ENCODE results near the gene LSAMP.

Gene LSAMP

DNA sequence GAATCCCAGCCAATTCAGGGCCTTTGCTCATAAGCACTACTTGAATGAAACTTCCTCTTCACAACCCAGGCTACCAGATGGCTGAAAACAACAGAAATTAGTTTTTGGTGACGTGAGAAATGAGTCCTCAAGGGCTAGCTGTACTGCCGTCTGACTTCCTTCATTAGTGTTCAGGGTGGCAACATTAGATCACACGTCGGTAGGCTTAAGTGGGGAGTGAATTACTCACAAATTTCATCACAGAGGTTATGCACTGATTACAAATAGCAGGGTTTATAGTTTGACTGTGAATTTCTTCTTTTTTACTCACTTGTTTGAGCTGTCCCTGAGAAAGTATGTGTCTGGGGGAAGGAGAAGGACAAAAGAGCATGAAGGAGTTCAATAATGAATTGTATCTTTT is 424.8 kb downstream of the LSAMP start:
- TF ChIP-seq, protein P1, sequence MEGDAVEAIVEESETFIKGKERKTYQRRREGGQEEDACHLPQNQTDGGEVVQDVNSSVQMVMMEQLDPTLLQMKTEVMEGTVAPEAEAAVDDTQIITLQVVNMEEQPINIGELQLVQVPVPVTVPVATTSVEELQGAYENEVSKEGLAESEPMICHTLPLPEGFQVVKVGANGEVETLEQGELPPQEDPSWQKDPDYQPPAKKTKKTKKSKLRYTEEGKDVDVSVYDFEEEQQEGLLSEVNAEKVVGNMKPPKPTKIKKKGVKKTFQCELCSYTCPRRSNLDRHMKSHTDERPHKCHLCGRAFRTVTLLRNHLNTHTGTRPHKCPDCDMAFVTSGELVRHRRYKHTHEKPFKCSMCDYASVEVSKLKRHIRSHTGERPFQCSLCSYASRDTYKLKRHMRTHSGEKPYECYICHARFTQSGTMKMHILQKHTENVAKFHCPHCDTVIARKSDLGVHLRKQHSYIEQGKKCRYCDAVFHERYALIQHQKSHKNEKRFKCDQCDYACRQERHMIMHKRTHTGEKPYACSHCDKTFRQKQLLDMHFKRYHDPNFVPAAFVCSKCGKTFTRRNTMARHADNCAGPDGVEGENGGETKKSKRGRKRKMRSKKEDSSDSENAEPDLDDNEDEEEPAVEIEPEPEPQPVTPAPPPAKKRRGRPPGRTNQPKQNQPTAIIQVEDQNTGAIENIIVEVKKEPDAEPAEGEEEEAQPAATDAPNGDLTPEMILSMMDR (IDR thresholded peaks at IDR 0.05; ENCODE audit: insufficient read depth, low read depth, low read length, missing control alignments) = no peak
- DNase-seq (ENCODE audit: low read depth) = peak; percentile 38
- no peak overlapping the region for H3K4me3 ChIP-seq (ENCODE audit: low read depth, low read length)

DNA sequence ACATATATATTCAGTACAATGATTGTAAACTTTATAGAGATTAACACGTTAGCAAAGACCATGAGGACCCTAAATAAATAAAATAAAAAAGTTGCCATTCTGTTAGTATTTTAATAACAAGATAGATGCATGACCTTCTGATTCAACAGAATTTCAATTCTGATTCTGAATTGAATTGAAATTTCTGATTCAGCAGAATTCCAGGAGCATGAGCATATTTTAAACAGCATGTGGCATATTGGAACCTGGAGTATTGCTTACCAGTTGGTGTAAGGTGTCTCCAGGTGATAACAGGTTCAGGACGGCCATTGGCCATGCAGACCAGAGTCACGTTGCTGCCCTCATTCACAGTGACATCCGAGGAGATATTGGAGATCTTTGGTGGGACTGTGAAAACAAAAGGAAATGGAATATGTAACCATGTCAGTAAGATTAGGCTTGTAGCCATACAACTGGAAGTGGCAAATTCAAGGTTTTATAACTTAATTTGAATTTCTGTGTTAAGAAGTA is 426.0 kb downstream of the LSAMP start:
- TF ChIP-seq, protein P1 (IDR thresholded peaks at IDR 0.05; ENCODE audit: insufficient read depth, low read depth, low read length, missing control alignments) = no peak
- H3K4me3 ChIP-seq (ENCODE audit: low read depth, low read length) = no peak overlapping the region
- no peak for DNase-seq (ENCODE audit: low read depth)

- no peak overlapping the region for H3K4me3 ChIP-seq (ENCODE audit: low read depth, low read length)
- TF ChIP-seq, protein P1 (IDR thresholded peaks at IDR 0.05; ENCODE audit: insufficient read depth, low read depth, low read length, missing control alignments) = no peak
- no peak for DNase-seq (ENCODE audit: low read depth)
Observed at GRCh38 chr3:116018646-116019045, 426.6 kb downstream of the LSAMP start.

DNA sequence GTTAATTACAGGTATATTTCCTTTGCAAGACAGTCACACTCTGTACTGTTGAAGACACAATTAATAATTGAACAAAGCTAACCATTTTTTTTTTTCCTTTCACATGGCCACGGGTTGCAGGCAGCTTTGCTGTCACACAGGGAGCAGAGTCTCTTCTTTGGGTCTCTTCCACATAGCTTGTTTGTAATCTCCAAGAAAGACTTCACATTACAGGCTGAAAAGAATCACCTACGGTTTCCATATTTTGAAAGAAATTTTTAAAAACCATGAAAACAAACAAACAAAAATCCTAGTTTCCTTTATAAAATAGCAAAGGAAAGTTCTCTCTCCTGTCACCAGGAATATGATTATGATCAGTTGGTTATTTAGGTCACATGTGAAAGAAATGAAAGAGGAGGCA is 429.4 kb downstream of the LSAMP start:
- no peak overlapping the region for H3K4me3 ChIP-seq (ENCODE audit: low read depth, low read length)
- TF ChIP-seq, protein P1 (IDR thresholded peaks at IDR 0.05; ENCODE audit: insufficient read depth, low read depth, low read length, missing control alignments) = no peak
- no peak for DNase-seq (ENCODE audit: low read depth)

- TF ChIP-seq, protein P1 (IDR thresholded peaks at IDR 0.05; ENCODE audit: insufficient read depth, low read depth, low read length, missing control alignments) = no peak
- no peak for DNase-seq (ENCODE audit: low read depth)
- H3K4me3 ChIP-seq (ENCODE audit: low read depth, low read length) = no peak overlapping the region
Observed at GRCh38 chr3:116007000-116007399, 438.3 kb downstream of the LSAMP start.

- no peak for DNase-seq (ENCODE audit: low read depth)
- TF ChIP-seq, protein P1 (IDR thresholded peaks at IDR 0.05; ENCODE audit: insufficient read depth, low read depth, low read length, missing control alignments) = no peak
Observed at GRCh38 chr3:116005404-116005803, 439.9 kb downstream of the LSAMP start.

DNA sequence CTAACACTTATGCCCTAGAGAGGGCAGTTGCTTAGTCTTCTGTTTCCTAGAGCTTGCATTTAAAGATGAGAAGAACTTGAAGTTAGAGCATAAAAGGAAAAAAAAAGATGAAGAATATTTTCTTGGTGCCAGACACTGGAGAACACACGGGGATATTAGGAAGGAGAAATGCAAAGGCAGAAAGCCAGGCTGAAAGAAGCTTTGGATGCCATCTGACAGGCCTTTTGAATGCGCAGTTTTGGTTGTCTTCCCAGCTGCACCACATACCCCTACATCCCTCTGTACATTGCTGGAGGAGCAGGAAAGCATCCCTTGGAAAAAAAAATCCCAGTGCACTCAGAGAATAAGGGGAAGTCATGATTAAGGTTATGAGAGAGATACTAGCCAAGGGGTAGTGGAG is 443.1 kb downstream of the LSAMP start:
- TF ChIP-seq, protein P1 (IDR thresholded peaks at IDR 0.05; ENCODE audit: insufficient read depth, low read depth, low read length, missing control alignments) = no peak
- no peak for DNase-seq (ENCODE audit: low read depth)

More at GRCh38 chr3:116005404-116005803, 439.9 kb downstream of the LSAMP start:
- H3K4me3 ChIP-seq (ENCODE audit: low read depth, low read length) = no peak overlapping the region

More for the DNA sequence above, 443.1 kb downstream of the LSAMP start:
- no peak overlapping the region for H3K4me3 ChIP-seq (ENCODE audit: low read depth, low read length)
